ENCODE results near the gene MGA.

DNA sequence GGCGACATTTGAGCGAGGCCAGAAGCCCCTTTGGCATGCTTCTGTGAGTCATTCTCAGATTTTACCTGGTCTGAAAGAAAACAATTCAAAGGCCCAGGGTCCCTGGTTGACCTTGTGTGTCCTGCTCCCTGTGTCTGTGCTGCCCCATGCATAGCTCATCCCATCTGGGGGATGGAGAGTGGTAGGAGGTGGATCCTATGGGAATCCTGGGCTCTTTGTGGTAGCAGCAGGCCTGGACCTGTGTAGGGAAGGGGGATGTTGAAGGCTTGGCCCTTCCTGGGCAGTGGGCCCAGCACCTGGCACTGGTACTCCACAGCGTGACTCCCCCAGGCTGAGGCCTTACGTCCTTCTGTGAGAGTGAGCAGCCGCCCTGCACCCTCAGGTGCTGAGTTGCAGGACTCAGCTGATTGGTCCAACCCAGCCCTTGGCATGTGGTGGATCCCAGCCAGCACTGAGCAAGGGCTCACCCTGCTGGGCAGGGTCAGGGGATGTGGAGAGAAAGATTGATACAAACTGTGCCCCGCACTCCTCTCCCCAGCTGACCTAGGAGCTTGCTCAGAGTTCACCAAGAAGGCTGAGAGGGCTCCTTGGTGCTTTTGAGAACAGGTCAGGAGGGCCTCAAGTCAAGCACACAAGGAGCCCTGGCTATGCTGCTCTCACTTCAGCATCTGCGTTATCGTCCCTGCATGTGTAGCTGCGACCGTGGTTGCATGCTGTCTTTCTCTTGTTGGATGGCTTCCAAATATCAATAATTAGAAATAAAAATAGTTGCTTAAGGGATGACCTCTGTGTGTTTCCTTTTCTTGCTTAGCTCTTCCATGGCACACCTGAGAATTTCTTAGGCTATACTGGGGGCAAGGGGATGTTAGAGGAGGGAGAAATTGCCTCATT lies 146.3 kb downstream of the MGA start:
- TF ChIP-seq, protein P1, sequence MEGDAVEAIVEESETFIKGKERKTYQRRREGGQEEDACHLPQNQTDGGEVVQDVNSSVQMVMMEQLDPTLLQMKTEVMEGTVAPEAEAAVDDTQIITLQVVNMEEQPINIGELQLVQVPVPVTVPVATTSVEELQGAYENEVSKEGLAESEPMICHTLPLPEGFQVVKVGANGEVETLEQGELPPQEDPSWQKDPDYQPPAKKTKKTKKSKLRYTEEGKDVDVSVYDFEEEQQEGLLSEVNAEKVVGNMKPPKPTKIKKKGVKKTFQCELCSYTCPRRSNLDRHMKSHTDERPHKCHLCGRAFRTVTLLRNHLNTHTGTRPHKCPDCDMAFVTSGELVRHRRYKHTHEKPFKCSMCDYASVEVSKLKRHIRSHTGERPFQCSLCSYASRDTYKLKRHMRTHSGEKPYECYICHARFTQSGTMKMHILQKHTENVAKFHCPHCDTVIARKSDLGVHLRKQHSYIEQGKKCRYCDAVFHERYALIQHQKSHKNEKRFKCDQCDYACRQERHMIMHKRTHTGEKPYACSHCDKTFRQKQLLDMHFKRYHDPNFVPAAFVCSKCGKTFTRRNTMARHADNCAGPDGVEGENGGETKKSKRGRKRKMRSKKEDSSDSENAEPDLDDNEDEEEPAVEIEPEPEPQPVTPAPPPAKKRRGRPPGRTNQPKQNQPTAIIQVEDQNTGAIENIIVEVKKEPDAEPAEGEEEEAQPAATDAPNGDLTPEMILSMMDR (IDR thresholded peaks at IDR 0.05): no peak
- TF ChIP-seq CEBPB (IDR thresholded peaks at IDR 0.05) (no peak), EP300 (IDR thresholded peaks at IDR 0.05) (no peak), POLR2A (IDR thresholded peaks at IDR 0.05; ENCODE audit: low read length) (no peak)
